HepG2 (cell line): Measurements from ENCODE around the gene PGS1. TPM values are rescaled to one million over a fixed set of nuclear protein-coding genes. Genes with fewer than 3 reads are reported as not detected.
A peak's percentile ranks its signal among the peaks of the same experiment; 100 is the strongest.

Experiments
- AKAP8 ChIP-seq: sonication (generic); formaldehyde crosslinking; IDR thresholded peaks from 2 replicates; pipeline ENCODE4 v1.5.1; 2020; ENCODE audit warnings: mild to moderate bottlenecking, missing genetic modification reagents
- ARHGAP35 ChIP-seq: sonication (generic); formaldehyde crosslinking; IDR thresholded peaks from 2 replicates; pipeline ENCODE4 v1.9.0; 2022; ENCODE audit warnings: mild to moderate bottlenecking, inconsistent platforms, moderate library complexity, missing genetic modification reagents, borderline replicate concordance
- ATRX ChIP-seq: sonication (generic); formaldehyde crosslinking; IDR thresholded peaks from 2 replicates; pipeline ENCODE4 v1.4.0; 2020; ENCODE audit warnings: missing genetic modification reagents, borderline replicate concordance
- ELF1 ChIP-seq: sonication (generic); formaldehyde crosslinking; IDR thresholded peaks from 2 replicates; pipeline ENCODE4 v1.4.0; 2020; ENCODE audit warnings: missing genetic modification reagents
- ERF ChIP-seq: IDR thresholded peaks from 2 replicates; pipeline ENCODE4 v1.6.1; 2018; ENCODE audit warnings: missing biosample characterization, missing genetic modification reagents
- FOXC1 ChIP-seq: sonication (generic); formaldehyde crosslinking; IDR thresholded peaks from 2 replicates; pipeline ENCODE4 v1.8.0; 2022; ENCODE audit warnings: mild to moderate bottlenecking, missing genetic modification reagents, borderline replicate concordance
- GPN1 ChIP-seq: sonication (generic); formaldehyde crosslinking; IDR thresholded peaks from 2 replicates; pipeline ENCODE4 v1.5.1; 2020; ENCODE audit warnings: missing genetic modification reagents, borderline replicate concordance
- HMGA1 ChIP-seq: sonication (generic); formaldehyde crosslinking; conservative IDR thresholded peaks from 2 replicates; pipeline ENCODE4 v1.4.0; 2020; ENCODE audit warnings: missing genetic modification reagents
- IKZF5 ChIP-seq: IDR thresholded peaks from 2 replicates; pipeline ENCODE4 v1.6.1; 2018; ENCODE audit warnings: missing genetic modification reagents, mild to moderate bottlenecking, missing compliant biosample characterization
- KLF13 ChIP-seq: sonication (generic); formaldehyde crosslinking; IDR thresholded peaks from 2 replicates; pipeline ENCODE4 v1.4.0; 2020; ENCODE audit warnings: mild to moderate bottlenecking, missing genetic modification reagents
- PHB2 ChIP-seq: fragments of 450-650 bp; IDR thresholded peaks from 2 replicates; pipeline ENCODE4 v1.6.1; 2018; ENCODE audit not compliant: partially characterized antibody
- PRPF4 ChIP-seq: fragments of 200-400 bp; formaldehyde crosslinking; IDR thresholded peaks from 2 replicates; pipeline ENCODE4 v1.6.1; 2016; ENCODE audit warnings: low read length, low read depth; ENCODE audit not compliant: poor library complexity, severe bottlenecking
- RELA ChIP-seq: sonication (generic); formaldehyde crosslinking; IDR thresholded peaks from 2 replicates; pipeline ENCODE4 v1.4.0; 2020; ENCODE audit warnings: missing genetic modification reagents
- RNF2 ChIP-seq: fragments of 450-650 bp; conservative IDR thresholded peaks from 2 replicates; pipeline ENCODE4 v1.6.1; 2016; ENCODE audit warnings: low read depth
- ZBTB26 ChIP-seq: IDR thresholded peaks from 2 replicates; pipeline ENCODE4 v1.6.1; 2016; ENCODE audit warnings: missing compliant biosample characterization, missing genetic modification reagents, borderline replicate concordance
- ZFP62 ChIP-seq: sonication (generic); formaldehyde crosslinking; IDR thresholded peaks from 2 replicates; pipeline ENCODE4 v1.4.0; 2020; ENCODE audit warnings: missing genetic modification reagents
- ZSCAN29 ChIP-seq: sonication (generic); formaldehyde crosslinking; conservative IDR thresholded peaks from 2 replicates; pipeline ENCODE4 v1.4.0; 2020; ENCODE audit warnings: mild to moderate bottlenecking, missing genetic modification reagents
- ZXDC ChIP-seq: sonication (generic); formaldehyde crosslinking; IDR thresholded peaks from 2 replicates; pipeline ENCODE4 v1.5.0; 2020; ENCODE audit warnings: mild to moderate bottlenecking, missing genetic modification reagents
- polyA plus RNA-seq, 8 experiments: library from polyadenylated mRNA; depleted of rRNA in 3 of 8; stranded (reverse) in 7 of 8; unstranded in 1 of 8; fragments of >200 nt; fragmentation: Illumina TruSeq in 4 of 8; extraction: Trizol in 4 of 8; gene quantifications; 2 replicates each; pipeline versions ENCODE4 v1.2.1 to v1.2.3, GENCODE V29; 2011 to 2016; ENCODE audit warnings: low read depth in 4 of 8, missing spikeins in 1 of 8, mixed read lengths in 1 of 8; ENCODE audit not compliant: insufficient read depth in 1 of 8
- total RNA-seq, 5 experiments: library from RNA; depleted of rRNA; stranded (reverse); fragments of >200 nt; fragmentation: Illumina TruSeq; extraction: Trizol; gene quantifications; 2 replicates each; pipeline ENCODE4 v1.2.3, GENCODE V29; 2016; ENCODE audit warnings: low read depth in 1 of 5
- TF ChIP-seq, protein P1 (sequence below): sonication (generic); formaldehyde crosslinking; IDR thresholded peaks from 2 replicates; pipeline ENCODE4 v1.5.0; 2020; ENCODE audit warnings: missing genetic modification reagents, mild to moderate bottlenecking, borderline replicate concordance
- TF ChIP-seq, protein P2 (sequence below): sonication (generic); formaldehyde crosslinking; IDR thresholded peaks from 2 replicates; pipeline ENCODE4 v1.4.0; 2020; ENCODE audit warnings: missing genetic modification reagents
- TF ChIP-seq, protein P3 (sequence below): sonication (generic); formaldehyde crosslinking; IDR thresholded peaks from 2 replicates; pipeline ENCODE4 v1.5.1; 2020; ENCODE audit warnings: missing genetic modification reagents, mild to moderate bottlenecking, borderline replicate concordance

Gene PGS1
- total and polyA plus RNA-seq, 2 of the 13 experiments (the other 11 are each of a cell fraction or from before 2014, with no cell fraction given) = 25.9 to 31.5 TPM

DNA sequence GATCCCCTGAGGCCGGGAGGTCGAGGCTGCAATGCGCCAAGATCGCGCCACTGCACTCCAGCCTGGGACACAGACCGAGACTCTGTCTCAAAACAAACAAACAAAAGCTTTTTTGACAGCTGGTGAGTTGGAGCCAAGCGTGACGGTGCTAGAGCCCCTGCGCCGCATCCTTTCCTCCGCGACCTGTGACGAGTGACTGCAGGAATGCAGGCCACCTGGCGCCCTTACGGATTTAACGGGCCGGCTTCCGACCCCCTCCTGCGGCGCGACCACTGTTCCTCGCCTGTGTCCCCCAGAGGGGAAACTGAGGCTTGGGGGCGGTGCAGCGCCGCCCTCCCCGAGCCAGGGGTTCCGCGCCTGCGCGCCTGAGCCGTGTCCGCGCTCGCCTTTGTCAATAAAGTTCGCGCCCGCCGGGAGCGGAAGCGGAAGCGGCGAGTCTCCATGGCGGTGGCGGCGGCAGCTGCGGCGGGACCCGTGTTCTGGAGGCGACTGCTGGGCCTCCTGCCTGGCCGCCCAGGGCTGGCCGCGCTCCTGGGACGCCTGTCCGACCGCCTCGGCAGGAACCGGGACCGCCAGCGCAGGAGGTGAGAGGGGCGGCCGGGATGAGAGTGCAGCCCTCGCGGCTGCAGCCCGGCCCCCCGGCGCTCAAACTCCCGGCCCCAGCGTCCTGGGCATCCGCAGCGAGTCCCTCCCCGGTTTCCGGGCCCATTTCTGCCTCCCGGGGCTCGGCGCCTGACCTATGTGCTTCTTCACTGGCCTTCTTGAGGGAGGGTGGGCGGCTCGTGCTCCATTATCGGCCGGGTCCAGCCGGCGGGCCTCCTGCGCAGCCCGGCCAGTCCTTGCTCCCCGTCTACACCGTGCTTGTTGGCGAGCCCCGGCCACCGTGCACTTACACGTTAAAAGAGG lies at the start of gene PGS1 (continued):
- TF ChIP-seq ZFP62 (no peak), ZSCAN29 (peak; percentile 80; the same call in 1 of the 2 replicates), PHB2 (no peak), ZBTB26 (peak; percentile 64; the same call in 1 of the 2 replicates), RELA (CRISPR knock-in tag) (peak; percentile 48; the same call in 1 of the 2 replicates), PRPF4 (peak; percentile 92), ATRX (CRISPR knock-in tag) (no peak), IKZF5 (peak; percentile 92), ARHGAP35 (CRISPR knock-in tag) (peak; percentile 79; the same call in 1 of the 2 replicates), ERF (CRISPR knock-in tag) (peak; percentile 99), ELF1 (CRISPR knock-in tag) (peak; percentile 97), HMGA1 (CRISPR knock-in tag) (no peak), ZXDC (CRISPR knock-in tag) (peak; percentile 95), RNF2 (0 out of 2 replicates have a peak, but pooled peaks have one; percentile 55), AKAP8 (peak; percentile 63; the same call in 1 of the 2 replicates), FOXC1 (CRISPR knock-in tag) (peak; percentile 94), GPN1 (CRISPR knock-in tag) (no peak; the same call in 1 of the 2 replicates), KLF13 (CRISPR knock-in tag) (peak; percentile 96; the same call in 1 of the 2 replicates)
- TF ChIP-seq, protein P1, sequence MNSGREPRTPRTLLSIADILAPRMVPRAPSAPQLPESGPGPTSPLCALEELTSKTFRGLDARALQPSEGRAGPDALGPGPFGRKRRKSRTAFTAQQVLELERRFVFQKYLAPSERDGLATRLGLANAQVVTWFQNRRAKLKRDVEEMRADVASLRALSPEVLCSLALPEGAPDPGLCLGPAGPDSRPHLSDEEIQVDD (CRISPR knock-in tag) = 0 out of 2 replicates have a peak, but pooled peaks have one; percentile 39
- TF ChIP-seq, protein P2, sequence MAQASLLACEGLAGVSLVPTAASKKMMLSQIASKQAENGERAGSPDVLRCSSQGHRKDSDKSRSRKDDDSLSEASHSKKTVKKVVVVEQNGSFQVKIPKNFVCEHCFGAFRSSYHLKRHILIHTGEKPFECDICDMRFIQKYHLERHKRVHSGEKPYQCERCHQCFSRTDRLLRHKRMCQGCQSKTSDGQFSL (CRISPR knock-in tag) = no peak
- TF ChIP-seq, protein P3, sequence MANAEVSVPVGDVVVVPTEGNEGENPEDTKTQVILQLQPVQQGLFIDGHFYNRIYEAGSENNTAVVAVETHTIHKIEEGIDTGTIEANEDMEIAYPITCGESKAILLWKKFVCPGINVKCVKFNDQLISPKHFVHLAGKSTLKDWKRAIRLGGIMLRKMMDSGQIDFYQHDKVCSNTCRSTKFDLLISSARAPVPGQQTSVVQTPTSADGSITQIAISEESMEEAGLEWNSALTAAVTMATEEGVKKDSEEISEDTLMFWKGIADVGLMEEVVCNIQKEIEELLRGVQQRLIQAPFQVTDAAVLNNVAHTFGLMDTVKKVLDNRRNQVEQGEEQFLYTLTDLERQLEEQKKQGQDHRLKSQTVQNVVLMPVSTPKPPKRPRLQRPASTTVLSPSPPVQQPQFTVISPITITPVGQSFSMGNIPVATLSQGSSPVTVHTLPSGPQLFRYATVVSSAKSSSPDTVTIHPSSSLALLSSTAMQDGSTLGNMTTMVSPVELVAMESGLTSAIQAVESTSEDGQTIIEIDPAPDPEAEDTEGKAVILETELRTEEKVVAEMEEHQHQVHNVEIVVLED (CRISPR knock-in tag) = peak; percentile 92
